T-helper 1 cell (primary cell): ENCODE results near the gene PHF12.

ENCODE experiments used
- DNase-seq, 5 donors: peaks; one replicate each; pipeline ENCODE4 v3.0.0-alpha.2; 2012 to 2020

The PHF12 gene

DNA sequence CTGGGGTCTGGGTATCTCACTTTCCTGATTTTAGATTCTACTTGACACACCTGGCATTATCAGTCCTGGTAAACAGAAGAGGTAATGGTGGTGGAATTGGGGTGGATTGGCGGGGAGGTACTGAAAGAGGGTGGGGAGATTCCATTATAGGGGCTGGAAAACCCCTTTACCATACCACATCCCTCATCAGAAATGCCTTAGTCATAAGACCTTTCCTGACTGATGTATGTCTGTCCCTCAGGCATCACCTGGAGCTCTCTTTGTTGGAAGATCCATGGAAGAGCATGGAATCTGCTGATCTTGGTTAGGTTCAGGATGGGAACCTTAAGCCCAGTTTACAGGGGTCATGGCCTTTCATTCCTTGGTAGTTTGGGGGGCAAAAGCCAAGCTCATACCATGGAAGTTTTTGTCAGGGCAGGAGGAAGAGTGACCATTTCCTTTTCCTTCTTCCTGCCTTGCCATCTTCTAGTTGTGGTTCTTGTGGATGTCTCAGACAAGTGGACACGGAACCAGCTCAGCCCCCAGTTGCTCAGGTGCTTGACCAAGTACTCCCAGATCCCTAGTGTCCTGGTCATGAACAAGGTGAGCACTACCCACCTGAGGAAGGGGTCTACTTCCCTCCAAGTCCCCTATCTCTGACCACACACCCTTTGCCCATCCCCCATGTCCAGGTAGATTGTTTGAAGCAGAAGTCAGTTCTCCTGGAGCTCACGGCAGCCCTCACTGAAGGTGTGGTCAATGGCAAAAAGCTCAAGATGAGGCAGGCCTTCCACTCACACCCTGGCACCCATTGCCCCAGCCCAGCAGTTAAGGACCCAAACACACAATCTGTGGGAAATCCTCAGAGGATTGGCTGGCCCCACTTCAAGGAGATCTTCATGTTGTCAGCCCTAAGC lies 93.2 kb downstream of the PHF12 start:
- no peak for DNase-seq

DNA sequence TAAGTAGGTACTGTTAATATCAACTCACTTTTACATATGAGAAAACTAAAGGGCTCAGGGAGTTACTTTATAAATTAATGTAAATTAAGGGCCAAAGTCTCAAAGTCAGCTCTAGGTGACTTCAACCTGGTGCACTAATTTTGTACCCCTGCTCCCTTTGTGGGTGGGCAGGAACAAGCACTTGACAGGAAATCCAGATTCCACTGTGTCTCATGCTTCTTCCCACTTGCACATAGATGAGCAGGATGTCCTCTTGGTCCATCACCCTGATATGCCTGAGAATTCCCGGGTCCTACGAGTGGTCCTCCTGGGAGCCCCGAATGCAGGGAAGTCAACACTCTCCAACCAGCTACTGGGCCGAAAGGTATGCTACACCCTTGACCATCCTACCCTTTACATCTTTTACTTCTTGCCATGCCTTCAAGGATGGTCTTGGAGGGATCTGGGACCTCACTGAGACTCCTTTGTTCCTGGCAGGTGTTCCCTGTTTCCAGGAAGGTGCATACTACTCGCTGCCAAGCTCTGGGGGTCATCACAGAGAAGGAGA lies 95.2 kb downstream of the PHF12 start:
- DNase-seq: no peak

DNA sequence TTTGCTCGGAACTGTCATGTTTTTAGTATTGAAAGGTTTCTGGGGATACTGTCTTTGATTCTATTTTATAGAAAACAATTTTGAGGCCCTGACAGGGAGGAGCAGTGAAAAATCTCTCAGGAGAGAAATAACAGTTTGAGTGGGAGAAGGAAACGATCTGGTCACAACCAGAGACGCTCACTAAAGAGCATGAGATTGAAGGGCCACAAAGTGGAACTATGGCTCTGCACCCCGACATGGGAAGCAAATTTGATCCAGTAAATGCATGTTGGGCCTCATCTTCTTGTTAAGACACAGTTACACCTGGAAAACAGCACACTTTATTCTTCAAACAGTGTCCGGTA lies 96.0 kb downstream of the PHF12 start:
- DNase-seq: no peak
